HepG2 (cell line): ENCODE measurements around the gene PEX11A. TPM values are rescaled to one million over a fixed set of nuclear protein-coding genes. Genes with fewer than 3 reads are reported as not detected.

Experiments used
- AKNA ChIP-seq: sonication (generic); formaldehyde crosslinking; IDR thresholded peaks from 2 replicates; pipeline ENCODE4 v1.4.0; 2020; ENCODE audit warnings: missing genetic modification reagents, borderline replicate concordance
- ATAD3A ChIP-seq: sonication (generic); formaldehyde crosslinking; IDR thresholded peaks from 2 replicates; pipeline ENCODE4 v1.4.0; 2020; ENCODE audit warnings: missing genetic modification reagents
- CSRNP2 ChIP-seq: sonication (generic); formaldehyde crosslinking; conservative IDR thresholded peaks from 2 replicates; pipeline ENCODE4 v1.8.0; 2022; ENCODE audit warnings: low read depth, missing genetic modification reagents
- EEA1 ChIP-seq: sonication (generic); formaldehyde crosslinking; IDR thresholded peaks from 2 replicates; pipeline ENCODE4 v1.5.1; 2020; ENCODE audit warnings: mild to moderate bottlenecking, missing genetic modification reagents, borderline replicate concordance
- FLYWCH1 ChIP-seq: sonication (generic); formaldehyde crosslinking; IDR thresholded peaks from 2 replicates; pipeline ENCODE4 v1.8.1; 2023; ENCODE audit warnings: mild to moderate bottlenecking, missing genetic modification reagents
- GTF2F1 ChIP-seq: fragments of 150-350 bp; IDR thresholded peaks from 2 replicates; pipeline ENCODE4 v1.6.1; 2014; ENCODE audit warnings: low read length
- IRF2 ChIP-seq: IDR thresholded peaks from 2 replicates; pipeline ENCODE4 v1.6.1; 2018; ENCODE audit warnings: missing genetic modification reagents, missing compliant biosample characterization
- MIXL1 ChIP-seq: IDR thresholded peaks from 2 replicates; pipeline ENCODE4 v1.6.1; 2016
- PITX1 ChIP-seq: sonication (generic); formaldehyde crosslinking; IDR thresholded peaks from 2 replicates; pipeline ENCODE4 v1.5.1; 2020; ENCODE audit warnings: mild to moderate bottlenecking, missing genetic modification reagents
- PRPF4 ChIP-seq: fragments of 200-400 bp; formaldehyde crosslinking; IDR thresholded peaks from 2 replicates; pipeline ENCODE4 v1.6.1; 2016; ENCODE audit warnings: low read length, low read depth; ENCODE audit not compliant: poor library complexity, severe bottlenecking
- RELA ChIP-seq: sonication (generic); formaldehyde crosslinking; IDR thresholded peaks from 2 replicates; pipeline ENCODE4 v1.4.0; 2020; ENCODE audit warnings: missing genetic modification reagents
- STAT5B ChIP-seq: sonication (generic); formaldehyde crosslinking; IDR thresholded peaks from 2 replicates; pipeline ENCODE4 v1.4.0; 2020; ENCODE audit warnings: missing genetic modification reagents
- ZNF382 ChIP-seq: sonication (generic); formaldehyde crosslinking; IDR thresholded peaks from 2 replicates; pipeline ENCODE4 v1.5.0; 2020; ENCODE audit warnings: missing genetic modification reagents, mild to moderate bottlenecking, borderline replicate concordance
- ZNF597 ChIP-seq: sonication (generic); formaldehyde crosslinking; IDR thresholded peaks from 2 replicates; pipeline ENCODE4 v1.5.0; 2020; ENCODE audit warnings: missing genetic modification reagents
- ZNF687 ChIP-seq: sonication (generic); formaldehyde crosslinking; IDR thresholded peaks from 2 replicates; pipeline ENCODE4 v1.5.1; 2020; ENCODE audit warnings: mild to moderate bottlenecking, missing genetic modification reagents, moderate library complexity
- ZNF841 ChIP-seq: sonication (generic); formaldehyde crosslinking; IDR thresholded peaks from 2 replicates; pipeline ENCODE4 v1.8.1; 2023; ENCODE audit warnings: missing genetic modification reagents, borderline replicate concordance
- ZSCAN31 ChIP-seq: sonication (generic); formaldehyde crosslinking; IDR thresholded peaks from 2 replicates; pipeline ENCODE4 v1.5.0; 2020; ENCODE audit warnings: low read depth, mild to moderate bottlenecking, missing genetic modification reagents
- polyA plus RNA-seq, 8 experiments: library from polyadenylated mRNA; depleted of rRNA in 3 of 8; stranded (reverse) in 7 of 8; unstranded in 1 of 8; fragments of >200 nt; fragmentation: Illumina TruSeq in 4 of 8; extraction: Trizol in 4 of 8; gene quantifications; 2 replicates each; pipeline versions ENCODE4 v1.2.1 to v1.2.3, GENCODE V29; 2011 to 2016; ENCODE audit warnings: low read depth in 4 of 8, missing spikeins in 1 of 8, mixed read lengths in 1 of 8; ENCODE audit not compliant: insufficient read depth in 1 of 8
- total RNA-seq, 5 experiments: library from RNA; depleted of rRNA; stranded (reverse); fragments of >200 nt; fragmentation: Illumina TruSeq; extraction: Trizol; gene quantifications; 2 replicates each; pipeline ENCODE4 v1.2.3, GENCODE V29; 2016; ENCODE audit warnings: low read depth in 1 of 5

The PEX11A gene
- total and polyA plus RNA-seq, 2 of the 13 experiments (the other 11 are each of a cell fraction or from before 2014, with no cell fraction given) = 9.9 to 15.1 TPM

GRCh38 chr15:89690276-89691218 is at the start of gene PEX11A, which contains the start of gene WDR93 (continued):
- TF ChIP-seq AKNA (no peak), MIXL1 (no peak), ZNF382 (CRISPR knock-in tag) (no peak), ZNF841 (CRISPR knock-in tag) (no peak), ZNF597 (CRISPR knock-in tag) (no peak), STAT5B (CRISPR knock-in tag) (no peak), ZSCAN31 (peak; percentile 79; the same call in 1 of the 2 replicates), EEA1 (CRISPR knock-in tag) (peak; percentile 85; the same call in 1 of the 2 replicates), ATAD3A (CRISPR knock-in tag) (no peak), PRPF4 (no peak), RELA (CRISPR knock-in tag) (no peak), IRF2 (CRISPR knock-in tag) (peak; percentile 26; the same call in 1 of the 2 replicates), FLYWCH1 (CRISPR knock-in tag) (no peak), ZNF687 (CRISPR knock-in tag) (peak; percentile 89), GTF2F1 (no peak), PITX1 (peak; percentile 24; the same call in 1 of the 2 replicates), CSRNP2 (no peak)
